Measurements from ENCODE around the gene ARSH. TPM values are rescaled to one million over a fixed set of nuclear protein-coding genes. Genes with fewer than 3 reads are reported as not detected.

Gene ARSH
- total RNA-seq, 1 experiment from 2014 or later, result not detected

Other genes with a start within 250 kb of the ARSH start
- gene GYG2, start 177.6 kb upstream of the ARSH start, total RNA-seq (2021; ENCODE audit: unreplicated experiment), result 0.85 TPM
- gene ARSD, start 77.2 kb upstream of the ARSH start, total RNA-seq (2021; ENCODE audit: unreplicated experiment), result 12.7 TPM
- gene ARSF, start 34.9 kb downstream of the ARSH start, total RNA-seq (2021; ENCODE audit: unreplicated experiment), result not detected